Neutrophil (primary cell): ENCODE results near the gene HDLBP.

Source experiments
- H3K27ac ChIP-seq: fragments of 200-600 bp; sonication (generic); 2 replicates; pipeline ENCODE4 v1.5.1; 2016; ENCODE audit warnings: mild to moderate bottlenecking, moderate library complexity
- H3K27me3 ChIP-seq: fragments of 200-600 bp; sonication (generic); 2 replicates; pipeline ENCODE4 v1.6.0; 2016; ENCODE audit warnings: mild to moderate bottlenecking
- H3K36me3 ChIP-seq: fragments of 200-600 bp; sonication (generic); 2 replicates; pipeline ENCODE4 v1.5.1; 2017
- H3K4me1 ChIP-seq, 2 experiments: fragments of 200-600 bp in 1 of 2; sonication (generic) in 1 of 2; 1 replicate in 1 of 2; 2 replicates in 1 of 2; pipeline versions ENCODE4 v1.5.1 to v1.6.1; 2013 to 2016; ENCODE audit warnings: low read depth in 1 of 2, low read length in 1 of 2, mild to moderate bottlenecking in 1 of 2, moderate library complexity in 1 of 2; ENCODE audit not compliant: control insufficient read depth in 1 of 2, insufficient read depth in 1 of 2
- H3K4me3 ChIP-seq, 2 experiments: fragments of 200-600 bp in 1 of 2; sonication (generic) in 1 of 2; 1 replicate in 1 of 2; 2 replicates in 1 of 2; pipeline ENCODE4 v1.5.1; 2013 to 2016; ENCODE audit warnings: low read depth in 1 of 2, low read length in 1 of 2, mild to moderate bottlenecking in 1 of 2, moderate library complexity in 1 of 2
- H3K9me3 ChIP-seq: fragments of 200-600 bp; sonication (generic); 2 replicates; pipeline ENCODE4 v1.5.1; 2016
- TF ChIP-seq, protein P1 (sequence below): fragments of 200-600 bp; sonication (generic); IDR thresholded peaks from 2 replicates; pipeline ENCODE4 v1.5.1; 2016; ENCODE audit warnings: antibody characterized with exemption

The HDLBP gene

DNA sequence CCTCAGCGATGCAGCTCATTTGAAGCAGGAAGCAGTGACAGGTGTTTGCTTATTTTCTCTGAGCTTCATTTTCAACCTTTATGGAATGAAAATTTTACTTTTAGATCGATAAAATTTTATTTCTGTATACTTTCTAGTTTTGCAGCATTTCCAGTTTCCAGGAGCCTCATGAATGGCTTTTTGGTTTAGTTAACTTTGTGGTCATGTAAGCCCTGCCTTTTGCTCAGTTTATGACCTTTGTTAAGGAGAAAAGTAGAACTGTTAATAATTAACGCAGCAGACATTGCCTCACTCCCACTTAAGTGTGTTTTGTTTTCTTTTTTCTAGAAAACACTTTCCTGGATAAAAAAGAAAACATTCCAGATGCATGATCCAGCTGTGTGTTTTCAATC lies 36.2 kb upstream of the HDLBP start:
- H3K36me3 ChIP-seq, result peaks cover 78% of the 10 kb centered on the region
- H3K9me3 ChIP-seq, result no peaks in the 10 kb centered on the region
- peaks cover 2% of the 10 kb centered on the region for H3K27me3 ChIP-seq

DNA sequence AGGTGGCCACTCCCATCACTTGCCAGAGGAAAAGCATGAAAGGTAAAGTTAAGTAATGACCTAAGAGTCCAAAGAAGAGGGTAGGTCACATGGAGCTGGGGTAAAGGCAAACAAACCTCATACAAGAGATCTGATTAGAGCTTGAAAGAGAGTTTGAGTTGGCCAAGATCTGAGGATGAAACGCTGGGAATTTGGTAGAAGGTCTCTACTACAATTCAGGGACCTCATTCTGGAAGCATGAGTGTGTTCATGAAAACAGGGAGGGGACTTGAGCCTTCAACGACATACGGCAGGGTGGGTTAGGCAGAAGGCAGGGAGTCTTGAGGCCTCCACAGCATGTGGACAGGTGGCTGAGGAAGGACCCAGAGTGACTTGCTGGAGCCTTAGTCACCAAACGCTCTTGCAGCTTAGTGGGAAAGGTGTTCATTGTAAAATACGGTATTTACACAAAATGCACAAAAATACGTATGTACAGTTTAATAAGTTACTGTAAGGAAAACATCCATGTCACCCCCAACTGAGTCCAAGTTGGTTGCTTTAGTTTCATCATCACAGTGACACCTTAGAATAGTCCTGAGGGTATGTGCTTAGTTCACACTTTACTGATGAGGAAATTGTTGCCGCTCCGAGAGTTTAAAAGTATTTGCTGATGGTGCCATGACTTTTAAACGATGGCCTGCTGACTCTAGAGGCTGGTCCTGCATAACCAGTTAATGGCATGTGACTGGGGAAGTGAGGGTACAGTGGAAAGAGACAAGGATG lies 35.6 kb upstream of the HDLBP start:
- Histone ChIP-seq H3K4me1 (peaks cover 8% of the 10 kb centered on the region in 2 experiments), H3K36me3 (peaks cover 84% of the 10 kb centered on the region), H3K27me3 (no peaks in the 10 kb centered on the region), H3K9me3 (no peaks in the 10 kb centered on the region), H3K27ac (no peak overlapping the region), H3K4me3 (no peak overlapping the region)
- TF ChIP-seq, protein P1, sequence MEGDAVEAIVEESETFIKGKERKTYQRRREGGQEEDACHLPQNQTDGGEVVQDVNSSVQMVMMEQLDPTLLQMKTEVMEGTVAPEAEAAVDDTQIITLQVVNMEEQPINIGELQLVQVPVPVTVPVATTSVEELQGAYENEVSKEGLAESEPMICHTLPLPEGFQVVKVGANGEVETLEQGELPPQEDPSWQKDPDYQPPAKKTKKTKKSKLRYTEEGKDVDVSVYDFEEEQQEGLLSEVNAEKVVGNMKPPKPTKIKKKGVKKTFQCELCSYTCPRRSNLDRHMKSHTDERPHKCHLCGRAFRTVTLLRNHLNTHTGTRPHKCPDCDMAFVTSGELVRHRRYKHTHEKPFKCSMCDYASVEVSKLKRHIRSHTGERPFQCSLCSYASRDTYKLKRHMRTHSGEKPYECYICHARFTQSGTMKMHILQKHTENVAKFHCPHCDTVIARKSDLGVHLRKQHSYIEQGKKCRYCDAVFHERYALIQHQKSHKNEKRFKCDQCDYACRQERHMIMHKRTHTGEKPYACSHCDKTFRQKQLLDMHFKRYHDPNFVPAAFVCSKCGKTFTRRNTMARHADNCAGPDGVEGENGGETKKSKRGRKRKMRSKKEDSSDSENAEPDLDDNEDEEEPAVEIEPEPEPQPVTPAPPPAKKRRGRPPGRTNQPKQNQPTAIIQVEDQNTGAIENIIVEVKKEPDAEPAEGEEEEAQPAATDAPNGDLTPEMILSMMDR, result no peak

More for the DNA sequence above, 36.2 kb upstream of the HDLBP start:
- TF ChIP-seq, protein P1, result no peak
- H3K27ac ChIP-seq, result no peak overlapping the region
- H3K4me3 ChIP-seq, result no peak overlapping the region
- H3K4me1 ChIP-seq, result peaks cover 6 to 9% of the 10 kb centered on the region in 2 experiments

DNA sequence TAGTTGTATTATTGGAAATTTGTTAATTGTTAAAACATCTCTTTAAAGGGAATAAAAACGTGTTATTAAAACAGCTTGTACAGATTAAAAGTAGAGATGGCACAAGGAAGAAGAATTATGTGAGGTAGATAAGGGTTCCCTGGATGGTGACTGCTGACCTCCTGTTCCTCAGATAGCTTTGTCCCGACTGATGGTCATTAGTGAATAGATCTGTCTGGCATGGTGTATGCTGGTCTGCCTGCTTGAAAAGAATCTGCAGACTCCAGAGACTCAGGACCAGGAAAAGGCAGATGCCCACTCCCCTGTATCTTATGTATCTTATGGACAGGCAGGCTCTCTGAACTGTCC lies 35.0 kb upstream of the HDLBP start:
- TF ChIP-seq, protein P1, result no peak
- H3K27ac ChIP-seq, result no peak overlapping the region
- peaks cover 12 to 13% of the 10 kb centered on the region in 2 experiments for H3K4me1 ChIP-seq
- no peaks in the 10 kb centered on the region for H3K27me3 ChIP-seq
- H3K36me3 ChIP-seq, result peaks cover 89% of the 10 kb centered on the region
- H3K4me3 ChIP-seq, result no peak overlapping the region
- no peaks in the 10 kb centered on the region for H3K9me3 ChIP-seq

DNA sequence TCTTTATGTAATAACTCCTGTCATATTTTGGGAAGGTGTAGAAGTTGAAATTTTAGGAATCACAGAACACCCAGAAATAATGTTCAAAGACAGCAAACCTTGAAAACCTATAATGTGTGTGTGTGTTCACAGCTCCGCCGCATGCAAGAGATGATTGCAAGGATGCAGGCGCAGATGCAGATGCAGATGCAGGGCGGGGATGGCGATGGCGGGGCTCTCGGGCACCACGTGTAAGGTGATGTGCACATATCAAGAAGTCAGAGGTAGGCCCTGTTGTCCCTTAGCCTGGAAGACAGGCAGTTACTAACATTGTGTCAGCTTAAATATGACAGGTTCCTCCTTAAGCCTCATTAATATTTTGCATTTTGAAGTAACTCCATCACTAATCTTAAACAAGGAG lies 34.5 kb upstream of the HDLBP start:
- TF ChIP-seq, protein P1, result no peak
- peaks cover 95% of the 10 kb centered on the region for H3K36me3 ChIP-seq
- H3K9me3 ChIP-seq, result no peaks in the 10 kb centered on the region

DNA sequence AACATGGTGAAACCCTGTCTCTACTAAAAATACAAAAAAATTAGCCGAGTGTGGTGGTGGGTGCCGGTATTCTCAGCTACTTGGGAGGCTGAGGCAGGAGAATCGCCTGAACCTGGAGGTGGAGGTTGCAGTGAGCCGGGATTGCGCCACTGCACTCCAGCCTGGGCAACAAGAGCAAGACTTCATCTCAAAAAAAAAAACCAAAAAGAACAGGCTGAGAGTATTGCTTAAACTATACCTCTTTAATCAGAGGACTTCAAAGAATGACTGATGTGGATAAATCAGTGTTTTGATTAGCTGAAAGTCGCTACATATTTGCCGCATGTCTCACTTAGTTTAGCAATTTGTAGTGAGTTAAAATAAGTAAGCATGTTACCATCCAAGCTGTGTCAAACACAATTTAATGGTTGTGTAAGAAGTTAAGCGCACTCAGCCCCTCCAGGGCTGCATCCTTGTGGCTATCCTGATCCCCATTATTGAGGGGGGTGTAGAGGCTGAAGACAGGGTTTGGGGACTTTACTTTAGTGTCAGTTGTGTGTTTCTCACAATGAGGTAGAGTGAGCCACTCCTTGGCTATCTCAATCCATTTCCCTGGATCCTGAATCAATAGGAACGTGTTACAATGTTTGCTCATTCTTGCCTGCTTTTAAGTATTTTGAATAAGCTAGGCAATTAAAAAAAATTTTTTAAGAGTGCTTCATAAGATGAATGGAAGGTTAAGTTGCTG lies 29.6 kb upstream of the HDLBP start:
- Histone ChIP-seq H3K36me3 (peaks cover 76% of the 10 kb centered on the region), H3K27me3 (no peaks in the 10 kb centered on the region), H3K4me3 (no peak overlapping the region), H3K9me3 (no peaks in the 10 kb centered on the region), H3K27ac (peak overlapping the region; percentile 19), H3K4me1 (peaks cover 30 to 31% of the 10 kb centered on the region in 2 experiments)
- TF ChIP-seq, protein P1, result no peak

More for the DNA sequence above, 34.5 kb upstream of the HDLBP start:
- Histone ChIP-seq H3K4me3 (no peak overlapping the region), H3K27me3 (no peaks in the 10 kb centered on the region), H3K27ac (no peak overlapping the region), H3K4me1 (peaks cover 8 to 9% of the 10 kb centered on the region in 2 experiments)
